Measurements from ENCODE around the gene C17orf67.

GRCh38 chr17:56786989-56787482 is 46.7 kb downstream of the C17orf67 start:
- no peak for TF ChIP-seq CTCF (IDR thresholded peaks at IDR 0.05)
- TF ChIP-seq POLR2A (IDR thresholded peaks at IDR 0.05) = no peak
- peak in 1 of 3 donors; percentile 32 for TF ChIP-seq POLR2AphosphoS5 (IDR thresholded peaks at IDR 0.05)
